AG04449 (cell line): ENCODE measurements around the gene ITGAD.
A peak's percentile ranks its signal among the peaks of the same experiment; 100 is the strongest.

Source experiments
- CTCF ChIA-PET: fragments of 350-600 bp; formaldehyde crosslinking; extraction: SDS; loops from one replicate; lab custom pipeline; 2021; ENCODE audit warnings: antibody characterized with exemption; lab: Yijun Ruan, JAX
- POLR2A ChIA-PET: fragments of 400-600, 350-600 bp; formaldehyde crosslinking; extraction: SDS; loops from one replicate; lab custom pipeline; 2020; ENCODE audit warnings: antibody characterized with exemption, inconsistent platforms; lab: Yijun Ruan, JAX
- DNase-seq: peaks from one replicate; pipeline ENCODE4 v3.0.0-alpha.2; 2010; ENCODE audit warnings: low read depth, low spot score
- H3K4me3 ChIP-seq: 2 replicates; pipeline ENCODE4 v1.5.1; 2011; ENCODE audit warnings: low read depth, mild to moderate bottlenecking, control low read depth, low read length
- CTCF ChIP-seq: IDR thresholded peaks from one replicate; pipeline ENCODE4 v1.5.1; 2011; ENCODE audit warnings: mild to moderate bottlenecking, moderate library complexity, low read length, control low read depth, inconsistent platforms; ENCODE audit not compliant: insufficient read depth; ENCODE audit errors: missing control alignments

Gene ITGAD

DNA sequence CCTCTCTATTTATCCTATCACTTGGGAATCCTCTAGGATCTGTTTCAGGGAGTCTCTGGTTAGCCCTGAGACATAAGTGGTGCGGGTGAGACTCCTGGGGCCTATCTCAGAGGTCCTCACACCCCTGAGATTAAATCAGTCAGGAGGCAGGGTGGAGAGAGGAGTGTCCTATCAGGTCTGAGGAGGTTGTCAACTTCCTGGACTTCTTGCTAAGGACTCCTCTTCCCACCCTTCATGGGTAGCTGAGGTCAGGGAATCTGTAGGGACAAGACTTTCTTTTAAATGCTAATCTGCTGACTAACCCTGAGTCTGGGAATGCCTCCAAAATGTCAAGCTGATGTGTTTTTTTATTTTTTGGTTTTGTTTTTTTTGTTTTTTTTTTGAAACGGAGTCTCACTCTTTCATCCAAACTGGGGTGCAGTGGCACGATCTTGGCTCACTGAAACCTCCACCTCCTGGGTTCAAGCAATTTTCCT is 59.5 kb downstream of the ITGAD start:
- ChIA-PET CTCF (interaction anchor here (0.5 to 11.7 kb wide), 8 partner anchors 8 to 468 kb away, joined by 3 to 134 read pairs (median 4); partner anchors contain the start of genes HSD3B7 and ZNF843), POLR2A (interaction anchor here (0.9 to 2.3 kb wide), 3 partner anchors 9 to 335 kb away, joined by 3 to 15 read pairs (median 4); partner anchors contain the start of genes FUS, KAT8 and ZNF843)
- 0 out of 2 replicates have a peak overlapping the region, but pooled peaks have one; percentile 1 for H3K4me3 ChIP-seq
- no peak for TF ChIP-seq CTCF
- DNase-seq, result peak; percentile 82

GRCh38 chr16:31453255-31454204 is 60.4 kb downstream of the ITGAD start:
- DNase-seq, result no peak
- POLR2A ChIA-PET, result interaction anchor here (0.5 to 2.3 kb wide), 5 partner anchors 10 to 409 kb away, joined by 3 to 15 read pairs (median 3); partner anchors contain the start of genes FUS, KAT8 and ZNF843
- CTCF ChIA-PET, result interaction anchor here (0.5 to 11.7 kb wide), 7 partner anchors 7 to 469 kb away, joined by 3 to 134 read pairs (median 5); partner anchors contain the start of genes HSD3B7 and ZNF843
- no peak for TF ChIP-seq CTCF
- H3K4me3 ChIP-seq, result no peak overlapping the region

DNA sequence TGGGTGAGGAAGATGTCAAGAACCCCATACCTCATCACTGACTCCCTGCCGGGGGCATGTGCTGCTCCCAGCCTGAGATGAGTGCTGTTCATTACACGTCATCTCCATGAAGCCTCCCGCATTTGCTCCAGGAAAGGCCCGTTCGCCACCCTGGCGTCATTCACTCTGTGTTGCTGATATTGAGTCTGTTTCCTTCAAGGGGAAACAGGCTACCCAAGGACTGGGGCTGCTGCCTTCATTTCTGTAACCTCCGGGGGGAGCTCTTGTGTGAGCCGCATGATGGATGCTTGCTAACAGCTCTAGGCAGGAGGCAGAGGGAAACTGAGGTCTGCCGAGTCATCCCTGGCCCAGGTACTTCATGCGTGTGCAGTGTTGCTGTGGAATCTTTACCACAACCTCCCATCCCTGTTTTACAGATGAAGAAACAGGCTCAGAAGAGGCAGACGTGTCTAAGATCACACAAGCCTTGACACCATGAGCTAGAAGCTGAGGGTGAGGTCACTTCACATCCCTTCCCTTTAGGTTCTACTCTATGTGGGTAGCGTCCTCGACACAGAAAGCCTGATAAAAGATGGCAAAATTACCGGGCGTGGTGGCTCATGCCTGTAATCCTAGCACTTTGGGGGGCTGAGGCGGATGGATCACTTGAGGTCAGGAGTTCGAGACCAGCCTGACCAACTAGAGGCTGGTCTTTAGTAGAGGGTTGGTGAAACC is 62.6 kb downstream of the ITGAD start:
- no peak overlapping the region for H3K4me3 ChIP-seq
- CTCF ChIA-PET, result interaction anchor here (0.8 to 11.7 kb wide), 5 partner anchors 8 to 502 kb away, joined by 3 to 134 read pairs (median 3); partner anchors contain the start of gene ZNF843
- no peak for DNase-seq
- TF ChIP-seq CTCF, result peak; percentile 6
- POLR2A ChIA-PET, result interaction anchor here (2.2 kb wide), 1 partner anchor 276 kb away, joined by 6 read pairs; the partner anchor contains the start of gene FUS

GRCh38 chr16:31456988-31457360 is 63.8 kb downstream of the ITGAD start:
- H3K4me3 ChIP-seq, result no peak overlapping the region; the same call in 1 of the 2 replicates
- no peak for DNase-seq
- no peak for TF ChIP-seq CTCF
- CTCF ChIA-PET, result interaction anchor here (1.1 to 11.7 kb wide), 7 partner anchors 9 to 503 kb away, joined by 3 to 134 read pairs (median 4); partner anchors contain the start of gene ZNF843
- POLR2A ChIA-PET, result interaction anchor here (0.8 to 3.8 kb wide), 2 partner anchors 256 to 277 kb away, joined by 3 to 25 read pairs; partner anchors contain the start of gene FUS

DNA sequence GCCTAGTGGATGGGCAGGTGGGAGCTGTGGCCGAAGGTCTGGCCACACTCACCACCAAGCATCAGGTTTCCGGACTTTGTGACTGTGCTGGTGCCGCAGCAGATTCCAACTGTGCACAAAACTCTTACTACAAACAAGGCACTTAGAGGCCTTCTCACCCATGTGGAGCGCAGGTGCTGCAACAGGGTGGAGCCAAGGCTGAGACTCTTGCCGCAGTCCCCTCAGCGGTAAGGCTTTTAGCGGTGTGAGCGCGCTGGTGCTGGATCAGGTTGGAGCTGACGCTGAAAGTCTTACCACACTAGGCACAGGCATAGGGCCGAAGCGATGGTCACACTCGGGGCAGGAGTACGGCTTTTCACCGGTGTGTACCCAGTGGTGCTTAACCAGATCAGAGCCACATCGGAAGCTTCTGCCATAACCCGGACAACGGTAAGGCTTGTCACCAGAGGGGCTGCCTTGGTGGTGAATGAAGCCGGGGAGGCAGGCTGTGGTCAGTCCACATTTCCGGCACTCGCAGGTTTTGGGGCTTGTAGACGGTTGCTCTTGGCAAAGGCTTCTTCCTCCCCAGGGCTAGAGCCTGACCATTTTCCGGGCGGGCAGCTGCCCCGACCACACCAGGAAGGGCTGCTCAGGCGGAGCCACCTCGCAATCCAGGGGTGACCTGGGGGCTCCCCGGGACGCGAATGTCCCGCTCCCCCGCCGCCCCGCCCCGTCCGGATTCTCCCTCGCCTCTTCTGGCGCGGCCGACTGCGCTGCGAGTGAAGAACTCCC is 65.1 kb downstream of the ITGAD start:
- H3K4me3 ChIP-seq, result peak overlapping the region; percentile 60
- TF ChIP-seq CTCF, result no peak
- POLR2A ChIA-PET, result interaction anchor here (0.9 to 3.8 kb wide), 6 partner anchors 14 to 278 kb away, joined by 3 to 25 read pairs (median 6); partner anchors contain the start of genes FUS, RUSF1, SLC5A2 and TGFB1I1
- no peak for DNase-seq
- CTCF ChIA-PET, result interaction anchor here (0.6 to 11.7 kb wide), 15 partner anchors 12 to 504 kb away, joined by 3 to 134 read pairs (median 4); partner anchors contain the start of genes TGFB1I1, ZNF267 and ZNF843
